ENCODE results near the gene ATP6V1E1. TPM values are rescaled to one million over a fixed set of nuclear protein-coding genes. Genes with fewer than 3 reads are reported as not detected.

ATP6V1E1 gene
- total RNA-seq, 4 donors from 2014 or later = 159 to 181 (median 165) TPM

- TF ChIP-seq CTCF (IDR thresholded peaks at IDR 0.05; ENCODE audit: low read depth) = no peak
These were observed 10.1 kb upstream of the ATP6V1E1 start, which contains the start of gene BCL2L13 for GRCh38 chr22:17638432-17639246. BCL2L13 (plus strand) TSS chr22:17638757; CDS start chr22:17655712, 16,955 bp downstream.

GRCh38 chr22:17638182-17638431 is 9.6 kb upstream of the ATP6V1E1 start:
- no peak for TF ChIP-seq CTCF (IDR thresholded peaks at IDR 0.05; ENCODE audit: low read depth)

- TF ChIP-seq CTCF (IDR thresholded peaks at IDR 0.05; ENCODE audit: low read depth) = no peak
These were observed 9.1 kb upstream of the ATP6V1E1 start for GRCh38 chr22:17637490-17638181.

- TF ChIP-seq CTCF (IDR thresholded peaks at IDR 0.05; ENCODE audit: low read depth) = no peak
These were observed 6.1 kb upstream of the ATP6V1E1 start for GRCh38 chr22:17634696-17635095.

- TF ChIP-seq CTCF (IDR thresholded peaks at IDR 0.05; ENCODE audit: low read depth) = no peak
These were observed 5.4 kb upstream of the ATP6V1E1 start for GRCh38 chr22:17633998-17634323.

- no peak for TF ChIP-seq CTCF (IDR thresholded peaks at IDR 0.05; ENCODE audit: low read depth)
These were observed 4.9 kb upstream of the ATP6V1E1 start for GRCh38 chr22:17633217-17633997.

- no peak for TF ChIP-seq CTCF (IDR thresholded peaks at IDR 0.05; ENCODE audit: low read depth)
These were observed 2.6 kb upstream of the ATP6V1E1 start for GRCh38 chr22:17631076-17631565.
